ENCODE data around the gene TCF7L2.

The TCF7L2 gene

GRCh38 chr10:113024930-113025329 lies 74.9 kb downstream of the TCF7L2 start:
- Mint-ChIP-seq H3K9me3 (no peaks in the 10 kb centered on the region), H3K27ac (no peak overlapping the region), H3K36me3 (ENCODE audit: low read depth) (no peaks in the 10 kb centered on the region), H3K4me3 (no peak overlapping the region), H3K27me3 (peaks cover 44% of the 10 kb centered on the region), H3K4me1 (ENCODE audit: low read depth) (no peaks in the 10 kb centered on the region)
- DNase-seq, result no peak

GRCh38 chr10:113025487-113025886 lies 75.4 kb downstream of the TCF7L2 start:
- Mint-ChIP-seq H3K4me3 (no peak overlapping the region), H3K4me1 (ENCODE audit: low read depth) (no peaks in the 10 kb centered on the region)

GRCh38 chr10:113026679-113027078 lies 76.6 kb downstream of the TCF7L2 start:
- H3K9me3 Mint-ChIP-seq, result no peaks in the 10 kb centered on the region

More at GRCh38 chr10:113025487-113025886, 75.4 kb downstream of the TCF7L2 start:
- Mint-ChIP-seq H3K36me3 (ENCODE audit: low read depth) (no peaks in the 10 kb centered on the region), H3K27ac (no peak overlapping the region), H3K27me3 (peaks cover 48% of the 10 kb centered on the region), H3K9me3 (no peaks in the 10 kb centered on the region)
- DNase-seq, result no peak

GRCh38 chr10:113027230-113027573 lies 77.2 kb downstream of the TCF7L2 start:
- Mint-ChIP-seq H3K36me3 (ENCODE audit: low read depth) (no peaks in the 10 kb centered on the region), H3K4me1 (ENCODE audit: low read depth) (no peaks in the 10 kb centered on the region), H3K9me3 (no peaks in the 10 kb centered on the region), H3K4me3 (no peak overlapping the region), H3K27ac (no peak overlapping the region), H3K27me3 (peaks cover 53% of the 10 kb centered on the region)
- DNase-seq, result no peak

More at GRCh38 chr10:113026679-113027078, 76.6 kb downstream of the TCF7L2 start:
- H3K27me3 Mint-ChIP-seq, result peaks cover 55% of the 10 kb centered on the region
- H3K27ac Mint-ChIP-seq, result no peak overlapping the region
- no peak overlapping the region for H3K4me3 Mint-ChIP-seq
- DNase-seq, result no peak
- no peaks in the 10 kb centered on the region for H3K4me1 Mint-ChIP-seq (ENCODE audit: low read depth)
- H3K36me3 Mint-ChIP-seq (ENCODE audit: low read depth), result no peaks in the 10 kb centered on the region

- Mint-ChIP-seq H3K9me3 (no peaks in the 10 kb centered on the region), H3K4me1 (ENCODE audit: low read depth) (no peaks in the 10 kb centered on the region), H3K27ac (no peak overlapping the region), H3K27me3 (peaks cover 51% of the 10 kb centered on the region), H3K36me3 (ENCODE audit: low read depth) (no peaks in the 10 kb centered on the region), H3K4me3 (no peak overlapping the region)
- no peak for DNase-seq
These were observed 77.8 kb downstream of the TCF7L2 start for GRCh38 chr10:113027574-113028455.

DNA sequence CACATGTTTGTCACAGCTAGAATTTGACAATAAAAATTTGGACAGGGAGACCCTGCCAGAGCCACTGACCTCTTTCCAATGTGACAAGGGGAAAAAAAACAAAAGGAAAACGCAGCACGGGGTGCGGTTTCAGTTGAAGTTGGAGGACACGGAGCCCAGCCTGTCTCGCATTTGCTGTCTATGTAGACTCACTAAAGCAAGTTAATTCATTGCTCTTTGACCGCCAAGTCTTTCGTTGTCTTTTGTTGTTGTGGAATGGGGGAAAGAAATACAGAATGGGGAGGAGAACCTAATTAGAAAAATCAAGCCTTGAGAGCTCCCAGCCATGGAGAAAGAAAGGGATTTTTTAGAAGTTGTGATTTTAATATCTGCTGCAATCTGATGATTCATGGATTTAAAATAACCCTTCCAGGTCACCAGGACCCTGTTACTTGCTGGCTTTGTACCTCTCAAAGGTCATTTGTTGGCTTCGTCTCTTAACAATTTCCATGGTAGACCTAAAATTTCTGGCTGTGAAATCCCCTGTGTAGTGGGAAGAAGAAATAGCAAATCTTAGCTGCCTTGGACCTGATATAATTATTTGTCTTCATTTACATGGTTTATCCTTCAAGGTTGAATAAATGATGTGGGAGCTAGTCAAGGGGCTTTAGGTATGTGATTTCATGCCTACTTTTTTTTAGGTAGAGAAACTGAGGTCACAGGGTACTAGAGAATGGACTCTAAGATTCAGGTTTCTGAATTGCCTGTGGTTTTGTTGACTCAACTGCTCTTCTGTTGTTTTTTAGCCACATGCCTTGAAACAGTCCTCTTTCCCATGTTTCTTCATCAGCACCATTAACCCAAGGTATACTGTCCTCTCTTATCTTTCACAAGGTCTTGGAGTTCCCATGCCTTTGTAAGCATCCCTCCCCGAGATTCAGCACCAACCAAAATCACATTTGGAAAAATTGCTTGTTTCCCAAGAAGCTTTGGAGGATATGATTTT lies 78.7 kb downstream of the TCF7L2 start:
- no peak for DNase-seq
- Mint-ChIP-seq H3K36me3 (ENCODE audit: low read depth) (no peaks in the 10 kb centered on the region), H3K4me3 (no peak overlapping the region), H3K4me1 (ENCODE audit: low read depth) (no peaks in the 10 kb centered on the region), H3K27me3 (peaks cover 47% of the 10 kb centered on the region), H3K9me3 (no peaks in the 10 kb centered on the region), H3K27ac (no peak overlapping the region)

GRCh38 chr10:113030453-113030852 lies 80.4 kb downstream of the TCF7L2 start:
- Mint-ChIP-seq H3K27ac (no peak overlapping the region), H3K36me3 (ENCODE audit: low read depth) (no peaks in the 10 kb centered on the region), H3K4me1 (ENCODE audit: low read depth) (no peaks in the 10 kb centered on the region), H3K27me3 (peaks cover 47% of the 10 kb centered on the region), H3K4me3 (no peak overlapping the region), H3K9me3 (no peaks in the 10 kb centered on the region)
- DNase-seq, result no peak

GRCh38 chr10:113031147-113031546 lies 81.1 kb downstream of the TCF7L2 start:
- DNase-seq, result no peak
- Mint-ChIP-seq H3K27me3 (peaks cover 47% of the 10 kb centered on the region), H3K36me3 (ENCODE audit: low read depth) (no peaks in the 10 kb centered on the region), H3K4me3 (no peak overlapping the region), H3K27ac (no peak overlapping the region), H3K9me3 (no peaks in the 10 kb centered on the region), H3K4me1 (ENCODE audit: low read depth) (no peaks in the 10 kb centered on the region)

GRCh38 chr10:113033991-113034390 lies 83.9 kb downstream of the TCF7L2 start:
- H3K4me3 Mint-ChIP-seq, result no peak overlapping the region
- H3K4me1 Mint-ChIP-seq (ENCODE audit: low read depth), result no peaks in the 10 kb centered on the region
- no peaks in the 10 kb centered on the region for H3K9me3 Mint-ChIP-seq
- no peak for DNase-seq
- peaks cover 19% of the 10 kb centered on the region for H3K27me3 Mint-ChIP-seq
- no peaks in the 10 kb centered on the region for H3K36me3 Mint-ChIP-seq (ENCODE audit: low read depth)
- no peak overlapping the region for H3K27ac Mint-ChIP-seq

DNA sequence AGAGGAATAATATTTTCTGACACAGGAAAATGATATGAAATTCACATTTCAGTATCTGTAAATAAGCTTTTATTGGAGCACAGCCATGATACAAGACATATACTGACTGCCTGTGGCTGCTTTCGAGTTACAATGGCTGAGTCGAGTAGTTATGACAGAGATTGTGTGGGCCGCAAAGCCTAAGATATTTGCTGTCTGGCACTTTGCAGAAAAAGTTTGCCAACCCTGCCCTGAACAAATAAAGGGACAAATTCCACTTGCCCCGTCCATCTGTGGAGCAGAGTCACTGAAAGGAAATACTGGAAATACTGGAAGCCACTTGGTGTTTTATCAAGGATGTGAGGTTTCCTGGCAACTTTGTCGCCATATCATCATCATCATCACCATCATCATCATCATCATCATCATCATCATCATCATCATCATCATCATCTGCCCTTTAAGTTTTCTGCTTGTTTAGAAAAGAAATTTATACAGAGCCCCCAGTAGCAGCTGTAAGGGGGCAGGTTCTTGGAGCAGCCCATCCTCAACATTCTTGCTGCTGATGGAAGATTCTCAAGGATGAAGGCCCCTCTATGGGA lies 85.8 kb downstream of the TCF7L2 start:
- H3K36me3 Mint-ChIP-seq (ENCODE audit: low read depth), result no peaks in the 10 kb centered on the region
- H3K27ac Mint-ChIP-seq, result no peak overlapping the region
- no peaks in the 10 kb centered on the region for H3K9me3 Mint-ChIP-seq

DNA sequence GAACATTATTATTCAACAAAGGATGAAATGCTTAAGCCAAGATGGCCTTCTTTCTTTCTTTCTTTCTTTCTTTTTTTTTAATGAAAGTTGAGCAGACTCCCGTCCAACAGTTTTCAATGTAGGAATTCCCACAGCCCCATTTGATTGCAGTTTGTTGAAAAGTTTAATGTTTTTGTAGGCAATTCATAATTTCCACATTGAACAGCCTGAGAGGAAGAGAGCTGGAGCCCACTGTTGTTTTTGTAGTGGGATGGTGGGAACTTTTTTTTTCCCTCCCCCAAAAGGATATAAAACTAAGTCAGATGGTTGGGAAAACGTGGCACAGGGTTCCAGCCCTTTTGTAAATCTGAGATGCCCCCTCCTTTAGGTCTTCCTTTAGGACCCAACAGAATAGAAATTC lies 86.6 kb downstream of the TCF7L2 start:
- no peaks in the 10 kb centered on the region for H3K27me3 Mint-ChIP-seq
- H3K4me3 Mint-ChIP-seq, result no peak overlapping the region
- DNase-seq, result no peak
- no peak overlapping the region for H3K27ac Mint-ChIP-seq
- H3K36me3 Mint-ChIP-seq (ENCODE audit: low read depth), result no peaks in the 10 kb centered on the region
- H3K9me3 Mint-ChIP-seq, result no peaks in the 10 kb centered on the region
- H3K4me1 Mint-ChIP-seq (ENCODE audit: low read depth), result no peaks in the 10 kb centered on the region

More for the DNA sequence above, 85.8 kb downstream of the TCF7L2 start:
- H3K4me3 Mint-ChIP-seq, result no peak overlapping the region
- DNase-seq, result no peak
- no peaks in the 10 kb centered on the region for H3K4me1 Mint-ChIP-seq (ENCODE audit: low read depth)
- H3K27me3 Mint-ChIP-seq, result peaks cover 4% of the 10 kb centered on the region

- no peak for DNase-seq
- H3K9me3 Mint-ChIP-seq, result no peaks in the 10 kb centered on the region
- H3K4me3 Mint-ChIP-seq, result no peak overlapping the region
- no peaks in the 10 kb centered on the region for H3K27me3 Mint-ChIP-seq
- no peaks in the 10 kb centered on the region for H3K36me3 Mint-ChIP-seq (ENCODE audit: low read depth)
- no peak overlapping the region for H3K27ac Mint-ChIP-seq
- no peaks in the 10 kb centered on the region for H3K4me1 Mint-ChIP-seq (ENCODE audit: low read depth)
These were observed 87.2 kb downstream of the TCF7L2 start for GRCh38 chr10:113037218-113037617.

DNA sequence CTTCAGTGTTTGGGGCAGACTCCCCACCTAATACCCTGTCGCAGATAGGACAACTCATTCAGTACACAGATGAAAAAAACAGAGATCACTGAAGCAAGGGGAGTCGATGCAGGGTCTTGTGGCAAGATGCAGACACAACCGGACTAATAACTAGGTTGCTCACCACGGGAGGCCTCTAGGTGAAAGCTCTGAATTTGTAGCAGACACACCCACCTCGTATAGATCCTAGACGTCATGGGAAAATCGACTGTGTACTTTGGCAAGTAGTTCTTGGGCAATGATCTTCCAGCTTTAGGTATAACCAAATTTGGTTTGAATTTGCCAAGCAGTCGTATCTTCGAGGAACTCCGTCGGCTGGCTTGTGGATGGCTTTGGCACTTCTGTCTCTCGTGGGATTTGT lies 88.1 kb downstream of the TCF7L2 start:
- Mint-ChIP-seq H3K4me1 (ENCODE audit: low read depth) (no peaks in the 10 kb centered on the region), H3K9me3 (no peaks in the 10 kb centered on the region), H3K36me3 (ENCODE audit: low read depth) (no peaks in the 10 kb centered on the region)

GRCh38 chr10:113038985-113039384 lies 88.9 kb downstream of the TCF7L2 start:
- Mint-ChIP-seq H3K4me1 (ENCODE audit: low read depth) (no peaks in the 10 kb centered on the region), H3K9me3 (no peaks in the 10 kb centered on the region), H3K4me3 (no peak overlapping the region), H3K27ac (no peak overlapping the region), H3K36me3 (ENCODE audit: low read depth) (no peaks in the 10 kb centered on the region), H3K27me3 (no peaks in the 10 kb centered on the region)
- no peak for DNase-seq

More for the DNA sequence above, 88.1 kb downstream of the TCF7L2 start:
- DNase-seq, result no peak
- Mint-ChIP-seq H3K27me3 (no peaks in the 10 kb centered on the region), H3K27ac (no peak overlapping the region), H3K4me3 (no peak overlapping the region)
